Parathyroid adenoma (tissue), 2 donors: ENCODE measurements around the gene DYNC2I2.
"Not testable (repeated sequence)": the region's sequence is repeated elsewhere in the genome, so short reads cannot be mapped to it uniquely, and the experiment has no call there.

ENCODE experiments used
- H2AFZ ChIP-seq: fragments of 300-600 bp; sonication (generic); one replicate; pipeline ENCODE4 v1.7.0; 2017; ENCODE audit warnings: antibody characterized with exemption, mild to moderate bottlenecking
- H3K27ac ChIP-seq: fragments of 300-600 bp; sonication (generic); one replicate; pipeline ENCODE4 v1.7.0; 2017
- H3K27me3 ChIP-seq: fragments of 300-600 bp; sonication (generic); one replicate; pipeline ENCODE4 v1.7.0; 2017; ENCODE audit warnings: low read length; ENCODE audit not compliant: control insufficient read depth, insufficient read depth
- H3K36me3 ChIP-seq: fragments of 300-600 bp; sonication (generic); one replicate; pipeline ENCODE4 v1.7.0; 2017; ENCODE audit warnings: low read length; ENCODE audit not compliant: control insufficient read depth, insufficient read depth
- H3K4me1 ChIP-seq: fragments of 300-600 bp; sonication (generic); one replicate; pipeline ENCODE4 v1.7.0; 2017; ENCODE audit warnings: control low read depth
- H3K4me2 ChIP-seq: fragments of 300-600 bp; sonication (generic); one replicate; pipeline ENCODE4 v1.7.0; 2017; ENCODE audit warnings: low read length
- H3K4me3 ChIP-seq: fragments of 300-600 bp; sonication (generic); one replicate; pipeline ENCODE4 v1.7.0; 2017; ENCODE audit warnings: low read depth, low read length
- H3K79me2 ChIP-seq: fragments of 300-600 bp; sonication (generic); one replicate; pipeline ENCODE4 v1.7.0; 2017; ENCODE audit warnings: control low read depth
- H3K9ac ChIP-seq: fragments of 300-600 bp; sonication (generic); one replicate; pipeline ENCODE4 v1.7.0; 2017; ENCODE audit warnings: mild to moderate bottlenecking
- H3K9me3 ChIP-seq: fragments of 300-600 bp; sonication (generic); one replicate; pipeline ENCODE4 v1.7.0; 2017; ENCODE audit warnings: low read length; ENCODE audit not compliant: control insufficient read depth
- CTCF ChIP-seq: fragments of 300-600 bp; sonication (generic); IDR thresholded peaks from one replicate; pipeline ENCODE4 v1.7.0; 2017; ENCODE audit warnings: antibody characterized with exemption, mild to moderate bottlenecking
- donor health status: primary hyperparathyroidism.

DYNC2I2 gene

GRCh38 chr9:128588581-128589233 lies 67.9 kb downstream of the DYNC2I2 start:
- Histone ChIP-seq H3K27me3 (no peaks in the 10 kb centered on the region), H3K4me3 (no peak overlapping the region), H3K9ac (no peak overlapping the region), H3K9me3 (no peaks in the 10 kb centered on the region), H2AFZ (no peak overlapping the region), H3K4me2 (no peak overlapping the region), H3K36me3 (no peaks in the 10 kb centered on the region), H3K79me2 (no peaks in the 10 kb centered on the region), H3K27ac (no peak overlapping the region), H3K4me1 (no peaks in the 10 kb centered on the region)
- no peak for TF ChIP-seq CTCF

GRCh38 chr9:128587453-128587852 lies 69.2 kb downstream of the DYNC2I2 start:
- H3K27ac ChIP-seq = no peak overlapping the region
- H3K27me3 ChIP-seq = no peaks in the 10 kb centered on the region
- no peak overlapping the region for H3K4me2 ChIP-seq
- no peaks in the 10 kb centered on the region for H3K79me2 ChIP-seq
- no peaks in the 10 kb centered on the region for H3K4me1 ChIP-seq
- no peak overlapping the region for H2AFZ ChIP-seq
- no peak overlapping the region for H3K9ac ChIP-seq
- no peaks in the 10 kb centered on the region for H3K36me3 ChIP-seq
- TF ChIP-seq CTCF = no peak
- H3K9me3 ChIP-seq = no peaks in the 10 kb centered on the region
- H3K4me3 ChIP-seq = no peak overlapping the region

GRCh38 chr9:128586934-128587333 lies 69.7 kb downstream of the DYNC2I2 start:
- not testable (repeated sequence) for H3K27me3 ChIP-seq, H3K36me3 ChIP-seq, H3K4me1 ChIP-seq, H3K9me3 ChIP-seq, H3K79me2 ChIP-seq, H3K27ac ChIP-seq, H3K9ac ChIP-seq, H3K4me2 ChIP-seq, H2AFZ ChIP-seq, H3K4me3 ChIP-seq

GRCh38 chr9:128585155-128585554 lies 71.5 kb downstream of the DYNC2I2 start:
- not testable (repeated sequence) for H2AFZ ChIP-seq, H3K79me2 ChIP-seq, H3K27ac ChIP-seq, H3K36me3 ChIP-seq, H3K9ac ChIP-seq, H3K27me3 ChIP-seq, H3K9me3 ChIP-seq, H3K4me1 ChIP-seq, H3K4me3 ChIP-seq, H3K4me2 ChIP-seq
